Transverse colon (tissue), 4 donors: ENCODE measurements around the gene IRX4.

Source experiments
- CTCF ChIP-seq, 5 experiments: fragments of 200-600 bp in 3 of 5; fragments of 450-650 bp in 2 of 5; sonication (generic) in 3 of 5; IDR thresholded peaks; 1 replicate in 2 of 5; 2 replicates in 3 of 5; pipeline ENCODE4 v1.5.1; 2016 to 2017; ENCODE audit warnings: antibody characterized with exemption in 5 of 5, inconsistent platforms in 3 of 5, mild to moderate bottlenecking in 2 of 5, moderate library complexity in 1 of 5
- EP300 ChIP-seq: sonication (generic); formaldehyde crosslinking; IDR thresholded peaks from one replicate; pipeline ENCODE4 v1.6.1; 2017; ENCODE audit warnings: antibody characterized with exemption, low read depth
- POLR2A ChIP-seq: fragments of 450-650 bp; IDR thresholded peaks from one replicate; pipeline ENCODE4 v1.6.1; 2016; ENCODE audit warnings: antibody characterized with exemption, mild to moderate bottlenecking, moderate library complexity
- POLR2AphosphoS5 ChIP-seq, 3 donors: sonication (generic); formaldehyde crosslinking; IDR thresholded peaks; one replicate each; pipeline ENCODE4 v1.6.1; 2016; ENCODE audit warnings: antibody characterized with exemption in 3 of 3

GRCh38 chr5:1893754-1894153 lies 11.0 kb upstream of the IRX4 start:
- TF ChIP-seq CTCF (IDR thresholded peaks at IDR 0.05), result no peak
- TF ChIP-seq POLR2AphosphoS5 (IDR thresholded peaks at IDR 0.05), result no peak
- no peak for TF ChIP-seq EP300
- no peak for TF ChIP-seq POLR2A
